ENCODE results near the gene NKAIN2. TPM values are rescaled to one million over a fixed set of nuclear protein-coding genes. Genes with fewer than 3 reads are reported as not detected.

Gene NKAIN2
- total RNA-seq, 1 donor from 2014 or later = not detected

DNA sequence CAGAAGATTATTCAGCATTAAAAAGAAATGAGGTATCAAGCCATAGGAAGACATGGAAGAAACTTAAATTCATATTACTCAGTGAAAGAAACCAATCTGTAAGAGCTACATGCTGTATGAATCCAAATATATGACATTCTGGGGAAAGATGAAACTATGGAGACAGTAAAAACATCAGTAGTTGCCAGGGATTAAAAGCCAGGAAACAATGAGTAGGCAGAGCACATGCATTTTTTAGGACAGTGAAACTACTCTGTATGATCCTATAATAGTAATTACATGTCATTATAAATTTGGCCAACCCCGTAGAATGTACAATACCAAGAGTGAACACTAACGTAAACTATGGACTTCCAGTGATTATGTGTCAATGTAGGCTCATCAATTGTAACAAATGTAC is 1065.8 kb downstream of the NKAIN2 start:
- H3K27ac ChIP-seq = no peak overlapping the region
- no peaks in the 10 kb centered on the region for H3K4me1 ChIP-seq
- no peaks in the 10 kb centered on the region for H3K27me3 ChIP-seq
- TF ChIP-seq, protein P1, sequence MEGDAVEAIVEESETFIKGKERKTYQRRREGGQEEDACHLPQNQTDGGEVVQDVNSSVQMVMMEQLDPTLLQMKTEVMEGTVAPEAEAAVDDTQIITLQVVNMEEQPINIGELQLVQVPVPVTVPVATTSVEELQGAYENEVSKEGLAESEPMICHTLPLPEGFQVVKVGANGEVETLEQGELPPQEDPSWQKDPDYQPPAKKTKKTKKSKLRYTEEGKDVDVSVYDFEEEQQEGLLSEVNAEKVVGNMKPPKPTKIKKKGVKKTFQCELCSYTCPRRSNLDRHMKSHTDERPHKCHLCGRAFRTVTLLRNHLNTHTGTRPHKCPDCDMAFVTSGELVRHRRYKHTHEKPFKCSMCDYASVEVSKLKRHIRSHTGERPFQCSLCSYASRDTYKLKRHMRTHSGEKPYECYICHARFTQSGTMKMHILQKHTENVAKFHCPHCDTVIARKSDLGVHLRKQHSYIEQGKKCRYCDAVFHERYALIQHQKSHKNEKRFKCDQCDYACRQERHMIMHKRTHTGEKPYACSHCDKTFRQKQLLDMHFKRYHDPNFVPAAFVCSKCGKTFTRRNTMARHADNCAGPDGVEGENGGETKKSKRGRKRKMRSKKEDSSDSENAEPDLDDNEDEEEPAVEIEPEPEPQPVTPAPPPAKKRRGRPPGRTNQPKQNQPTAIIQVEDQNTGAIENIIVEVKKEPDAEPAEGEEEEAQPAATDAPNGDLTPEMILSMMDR (IDR thresholded peaks at IDR 0.05) = no peak
- no peaks in the 10 kb centered on the region for H3K36me3 ChIP-seq
- H3K9me3 ChIP-seq = no peaks in the 10 kb centered on the region
- no peak overlapping the region for H3K4me3 ChIP-seq
- DNase-seq (no peak), ATAC-seq (no peak)
- intact Hi-C loops (cut with DNase I) = no loop called here

- Histone ChIP-seq H3K36me3 (no peaks in the 10 kb centered on the region), H3K27me3 (no peaks in the 10 kb centered on the region), H3K9me3 (no peaks in the 10 kb centered on the region), H3K4me1 (no peaks in the 10 kb centered on the region), H3K4me3 (no peak overlapping the region), H3K27ac (no peak overlapping the region)
- intact Hi-C loops (cut with DNase I) = loop anchor here (5.0 kb wide), 1 partner anchor 241 kb away; no protein-coding TSS in a partner anchor
- ATAC-seq (no peak), DNase-seq (no peak)
- TF ChIP-seq, protein P1 (IDR thresholded peaks at IDR 0.05) = peak; percentile 74
Measured at GRCh38 chr6:124870611-124871459, 1067.2 kb downstream of the NKAIN2 start.

DNA sequence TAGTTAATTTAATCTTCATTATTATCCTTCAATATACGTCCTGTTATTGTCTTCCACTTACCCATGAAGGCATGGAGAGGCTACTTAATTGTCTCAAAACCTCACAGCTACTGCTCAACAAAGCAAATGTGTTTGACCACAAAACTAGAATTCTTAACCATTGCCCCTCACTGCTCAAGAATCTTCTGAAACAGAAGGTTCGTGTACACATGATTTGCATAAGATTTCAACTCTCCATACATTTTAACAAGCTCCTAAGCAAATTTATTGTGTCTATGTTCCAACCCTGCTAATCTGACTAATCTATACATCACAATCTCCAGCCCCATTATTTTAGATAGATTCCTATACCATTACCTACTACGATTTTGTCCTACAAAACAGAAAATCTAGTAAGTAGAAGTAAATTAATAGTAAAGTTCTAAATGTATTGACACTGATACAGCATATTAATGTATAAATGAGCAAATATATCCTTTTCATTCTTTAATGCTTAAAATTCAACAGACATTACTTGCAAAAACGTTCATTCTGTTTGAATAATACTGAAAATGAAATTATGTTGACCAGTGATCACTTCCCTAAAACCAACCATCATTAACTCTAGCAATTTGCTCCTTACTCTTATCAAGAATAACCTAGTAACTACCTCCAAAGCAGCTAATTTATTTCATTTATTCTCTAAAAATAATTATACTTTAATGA is 1068.8 kb downstream of the NKAIN2 start:
- TF ChIP-seq, protein P1 (IDR thresholded peaks at IDR 0.05) = no peak
- no peak for ATAC-seq
- intact Hi-C loops (cut with DNase I) = loop anchor here (5.0 kb wide), 1 partner anchor 240 kb away; no protein-coding TSS in a partner anchor

DNA sequence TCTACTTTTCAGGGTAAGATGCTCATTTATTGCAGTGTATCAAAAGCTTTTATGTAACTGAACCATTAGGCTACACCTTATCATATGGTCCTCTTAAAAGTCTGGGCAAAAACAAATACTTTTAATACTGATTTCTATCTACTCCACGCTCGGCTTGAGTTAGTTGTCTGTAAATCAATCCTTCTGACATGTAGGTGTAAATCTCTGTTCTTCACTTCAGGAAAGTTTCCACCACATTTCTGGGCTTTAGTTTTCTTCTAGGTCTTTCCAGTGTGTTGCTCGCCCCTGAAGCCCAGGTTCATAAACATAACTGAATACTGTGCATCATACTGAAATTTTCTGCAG is 1069.4 kb downstream of the NKAIN2 start:
- no peak overlapping the region for H3K27ac ChIP-seq
- intact Hi-C loops (cut with DNase I) = loop anchor here (5.0 kb wide), 1 partner anchor 239 kb away; no protein-coding TSS in a partner anchor
- H3K4me3 ChIP-seq = no peak overlapping the region
- DNase-seq (no peak), ATAC-seq (no peak)
- H3K36me3 ChIP-seq = no peaks in the 10 kb centered on the region
- TF ChIP-seq, protein P1 (IDR thresholded peaks at IDR 0.05) = no peak
- no peaks in the 10 kb centered on the region for H3K4me1 ChIP-seq
- H3K27me3 ChIP-seq = no peaks in the 10 kb centered on the region
- no peaks in the 10 kb centered on the region for H3K9me3 ChIP-seq

More for the DNA sequence above, 1068.8 kb downstream of the NKAIN2 start:
- Histone ChIP-seq H3K36me3 (no peaks in the 10 kb centered on the region), H3K4me3 (no peak overlapping the region), H3K4me1 (no peaks in the 10 kb centered on the region), H3K9me3 (no peaks in the 10 kb centered on the region), H3K27me3 (no peaks in the 10 kb centered on the region), H3K27ac (no peak overlapping the region)
- DNase-seq = no peak

Other genes with a start within 250 kb of the NKAIN2 start
- not detected for gene TRDN, start 166.9 kb upstream of the NKAIN2 start, total RNA-seq